MM.1S (cell line): ENCODE results near the gene GSTP1.

Source experiments
- CTCF ChIP-seq: fragments of 300-600 bp; sonication (generic); IDR thresholded peaks from 2 replicates; pipeline ENCODE4 v1.5.1; 2016; ENCODE audit warnings: antibody characterized with exemption, low read length, mixed read lengths
- EZH2 ChIP-seq: fragments of 300-600 bp; sonication (generic); optimal IDR thresholded peaks from 2 replicates; pipeline ENCODE3; 2017; ENCODE audit warnings: low read depth, mild to moderate bottlenecking, antibody characterized with exemption, low read length, mixed read lengths
- EZH2phosphoT487 ChIP-seq: fragments of 300-600 bp; sonication (generic); IDR thresholded peaks from 2 replicates; pipeline ENCODE4 v1.6.1; 2018; ENCODE audit warnings: antibody characterized with exemption, low read length

DNA sequence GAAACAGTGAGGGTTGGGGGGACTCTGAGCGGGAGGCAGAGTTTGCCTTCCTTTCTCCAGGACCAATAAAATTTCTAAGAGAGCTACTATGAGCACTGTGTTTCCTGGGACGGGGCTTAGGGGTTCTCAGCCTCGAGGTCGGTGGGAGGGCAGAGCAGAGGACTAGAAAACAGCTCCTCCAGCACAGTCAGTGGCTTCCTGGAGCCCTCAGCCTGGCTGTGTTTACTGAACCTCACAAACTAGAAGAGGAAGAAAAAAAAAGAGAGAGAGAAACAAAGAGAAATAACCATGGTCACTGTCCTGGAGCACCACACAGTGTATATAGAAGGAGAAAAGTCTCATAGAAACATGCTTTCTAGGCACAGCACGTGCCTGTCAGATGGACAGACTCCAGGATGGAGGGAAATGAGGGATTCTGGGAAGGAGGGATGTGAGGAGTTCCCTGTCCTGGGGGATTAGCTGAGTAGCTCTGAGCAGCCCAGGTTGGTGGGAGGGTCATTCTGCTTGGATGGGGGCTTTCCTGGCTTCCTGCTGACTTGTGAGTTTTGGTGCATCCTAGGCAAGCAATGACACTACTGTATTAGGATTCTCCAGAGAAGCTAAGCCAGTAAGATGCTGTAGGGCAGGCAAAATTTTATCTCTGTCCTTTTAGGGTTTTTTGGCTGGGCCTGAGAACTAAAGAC, 3.1 kb downstream of the GSTP1 start:
- TF ChIP-seq EZH2phosphoT487, result no peak
- no peak for TF ChIP-seq CTCF
- no peak for TF ChIP-seq EZH2
